CD4-positive, alpha-beta T cell treated with Interleukin-17A for 4 hours (primary cell): ENCODE measurements around the gene LGALS4.
"Not testable (repeated sequence)": the region's sequence is repeated elsewhere in the genome, so short reads cannot be mapped to it uniquely, and the experiment has no call there.

ENCODE experiments used
- DNase-seq: peaks from one replicate; pipeline ENCODE4 v3.0.0-alpha.2; 2020; ENCODE audit warnings: mixed read lengths

LGALS4 gene

GRCh38 chr19:38817081-38817480, 4.3 kb upstream of the LGALS4 start:
- DNase-seq: no peak

DNA sequence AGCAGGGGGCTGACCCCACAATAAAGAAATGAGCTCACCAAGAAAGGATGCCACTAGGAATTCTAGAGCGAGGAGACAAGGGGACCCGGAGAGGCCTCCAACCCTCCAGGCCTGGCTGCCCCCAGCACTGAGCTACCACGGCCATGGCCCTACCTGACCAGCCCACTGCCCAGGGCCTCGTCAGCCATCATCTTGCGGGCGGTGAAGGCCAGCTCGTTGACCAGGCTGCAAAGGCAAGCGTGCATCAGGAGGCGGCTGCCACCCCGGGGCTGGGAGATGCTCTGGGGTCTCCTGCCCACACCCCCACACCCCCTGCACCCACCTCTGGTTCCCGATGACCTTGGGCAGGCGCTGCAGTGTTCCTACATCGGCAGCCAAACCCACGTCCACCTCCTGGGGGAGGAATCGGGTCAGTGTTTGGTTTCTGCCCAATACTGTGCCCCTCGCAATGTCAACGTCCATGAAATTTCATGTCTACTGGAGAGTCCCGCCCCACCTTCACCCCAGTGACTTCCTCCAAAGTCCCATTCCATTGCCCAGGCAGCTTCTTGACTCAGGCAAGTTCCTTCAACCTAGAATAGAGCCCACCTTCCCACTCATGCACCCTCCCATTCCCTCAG, 3.5 kb upstream of the LGALS4 start:
- no peak for DNase-seq

- no peak for DNase-seq
These were observed 2.6 kb upstream of the LGALS4 start for GRCh38 chr19:38815059-38816001.

DNA sequence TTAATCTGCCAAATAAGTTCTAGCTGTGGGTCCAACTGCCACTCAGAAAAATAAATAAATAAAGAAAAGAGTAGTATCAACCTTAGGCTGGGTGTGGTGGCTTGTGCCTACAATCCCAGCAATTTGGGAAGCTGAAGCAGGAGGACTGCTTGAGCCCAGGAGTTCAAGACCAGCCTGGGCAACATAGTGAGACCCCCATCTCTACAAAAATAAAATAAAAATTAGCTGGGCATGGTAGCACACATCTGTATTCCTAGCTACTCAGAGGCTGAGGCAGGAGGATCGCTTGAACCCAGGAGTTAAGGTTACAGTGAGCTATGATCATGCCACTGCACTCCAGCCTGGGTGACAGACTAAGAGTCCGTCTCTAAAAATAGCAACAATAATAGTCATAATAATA, 1.2 kb upstream of the LGALS4 start:
- DNase-seq: not testable (repeated sequence)

DNA sequence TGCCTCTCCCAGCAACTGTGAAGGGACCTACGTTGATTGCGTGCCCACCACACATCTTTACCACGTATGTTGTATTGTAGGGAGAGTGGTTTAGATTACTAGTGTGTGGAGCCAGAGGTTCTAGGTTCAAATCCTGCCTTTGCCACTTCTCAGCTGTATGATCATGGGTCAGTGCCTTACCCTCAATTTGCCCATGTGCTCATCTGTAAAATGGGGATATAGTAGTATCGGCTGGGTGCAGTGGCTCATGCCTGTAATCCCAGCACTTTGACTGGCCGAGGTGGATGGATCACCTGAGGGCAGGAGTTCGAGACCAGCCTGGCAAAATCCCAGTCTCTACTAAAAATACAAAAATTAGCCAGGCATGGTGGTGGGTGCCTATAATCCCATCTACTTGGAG, 578 bp upstream of the LGALS4 start:
- no peak for DNase-seq

DNA sequence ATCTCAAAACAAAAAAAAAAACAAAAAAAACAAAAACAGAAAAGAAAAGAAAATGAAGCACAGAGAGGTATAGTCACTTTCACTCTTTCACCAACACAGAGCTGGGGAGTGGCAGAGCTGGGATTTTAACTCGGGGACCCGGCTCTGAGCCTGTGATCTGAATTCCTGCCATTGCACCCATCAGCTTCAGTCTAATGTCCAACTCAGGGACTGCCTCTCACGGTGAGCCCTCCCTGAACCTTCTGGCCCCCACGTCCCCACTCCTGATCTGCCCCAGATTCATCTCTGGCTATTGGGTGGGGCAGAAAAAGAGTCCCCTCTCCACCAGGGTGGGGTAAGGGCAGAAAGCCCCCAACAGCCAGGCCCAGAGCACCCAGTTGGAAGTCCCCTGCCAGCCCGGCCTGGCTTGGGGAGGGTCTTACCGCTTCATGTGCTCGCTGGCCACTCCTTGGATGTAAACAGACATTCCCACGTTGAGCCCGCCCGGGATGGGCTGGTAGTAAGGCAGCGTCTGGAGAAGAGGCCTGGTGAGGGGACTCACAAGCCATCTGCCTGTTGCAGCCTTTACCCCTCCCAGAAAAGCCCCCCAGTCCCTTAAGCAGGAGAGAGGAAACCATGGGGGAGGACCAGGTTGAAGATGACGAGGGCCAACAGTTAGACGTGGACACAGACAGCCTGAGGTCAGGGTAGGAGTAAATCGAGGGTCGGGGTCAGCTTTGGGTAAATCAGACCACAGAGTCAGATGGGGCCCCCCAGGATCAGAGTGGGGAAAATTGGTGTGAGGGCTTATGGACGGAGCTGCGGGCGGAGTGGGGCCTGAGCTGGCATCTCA, 520 bp downstream of the LGALS4 start:
- no peak for DNase-seq

DNA sequence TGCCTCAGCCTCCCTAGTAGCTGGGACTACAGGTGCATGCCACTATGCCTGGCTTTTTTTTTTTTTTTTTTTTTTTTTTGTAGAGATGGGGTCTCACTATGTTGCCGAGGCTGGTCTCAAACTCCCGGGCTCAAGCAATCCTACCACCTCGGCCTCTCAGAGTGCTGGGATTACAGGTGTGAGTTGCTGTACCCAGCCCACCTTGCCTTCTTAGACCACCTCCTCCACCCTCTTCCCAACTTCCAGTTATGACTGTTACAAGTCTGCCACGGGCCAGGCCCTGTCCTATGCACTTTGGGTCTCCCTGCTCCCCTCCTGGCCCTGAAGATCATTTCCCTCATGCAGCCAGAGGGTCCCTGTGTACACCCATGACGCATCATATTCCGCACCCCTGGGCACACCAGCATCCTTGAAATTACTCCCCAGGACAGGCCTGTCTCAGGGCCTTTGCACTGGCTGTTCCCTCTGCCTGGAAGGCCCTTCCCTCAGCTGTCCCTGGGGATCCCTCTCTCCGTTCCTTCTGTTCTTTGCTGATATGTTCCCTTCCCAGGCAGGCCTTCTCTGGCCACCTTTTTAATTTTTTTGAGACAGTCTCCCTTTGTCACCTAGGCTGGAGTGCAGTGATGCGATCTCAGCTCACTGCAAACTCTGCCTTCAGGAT, 3.0 kb downstream of the LGALS4 start:
- DNase-seq: no peak

DNA sequence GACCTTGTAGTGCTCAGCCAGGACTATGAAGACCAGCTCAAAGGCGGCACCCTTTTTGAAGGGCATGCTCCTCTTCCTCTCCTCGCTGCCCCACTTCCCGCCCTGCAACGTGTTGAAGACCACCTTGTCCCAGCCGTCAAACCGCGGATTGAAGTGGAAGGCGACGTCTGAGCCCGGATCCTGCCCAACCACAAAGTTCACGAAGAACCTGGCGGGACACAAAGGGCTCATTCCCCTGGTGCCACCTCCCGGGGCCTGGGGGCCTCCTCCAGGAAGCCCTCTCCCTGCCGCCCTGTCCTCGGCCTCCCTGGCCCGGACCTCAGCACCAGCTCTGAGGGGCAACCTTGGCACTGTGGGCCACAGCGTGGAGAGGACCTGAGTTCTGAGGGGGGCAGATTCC, 4.0 kb downstream of the LGALS4 start:
- DNase-seq: no peak

DNA sequence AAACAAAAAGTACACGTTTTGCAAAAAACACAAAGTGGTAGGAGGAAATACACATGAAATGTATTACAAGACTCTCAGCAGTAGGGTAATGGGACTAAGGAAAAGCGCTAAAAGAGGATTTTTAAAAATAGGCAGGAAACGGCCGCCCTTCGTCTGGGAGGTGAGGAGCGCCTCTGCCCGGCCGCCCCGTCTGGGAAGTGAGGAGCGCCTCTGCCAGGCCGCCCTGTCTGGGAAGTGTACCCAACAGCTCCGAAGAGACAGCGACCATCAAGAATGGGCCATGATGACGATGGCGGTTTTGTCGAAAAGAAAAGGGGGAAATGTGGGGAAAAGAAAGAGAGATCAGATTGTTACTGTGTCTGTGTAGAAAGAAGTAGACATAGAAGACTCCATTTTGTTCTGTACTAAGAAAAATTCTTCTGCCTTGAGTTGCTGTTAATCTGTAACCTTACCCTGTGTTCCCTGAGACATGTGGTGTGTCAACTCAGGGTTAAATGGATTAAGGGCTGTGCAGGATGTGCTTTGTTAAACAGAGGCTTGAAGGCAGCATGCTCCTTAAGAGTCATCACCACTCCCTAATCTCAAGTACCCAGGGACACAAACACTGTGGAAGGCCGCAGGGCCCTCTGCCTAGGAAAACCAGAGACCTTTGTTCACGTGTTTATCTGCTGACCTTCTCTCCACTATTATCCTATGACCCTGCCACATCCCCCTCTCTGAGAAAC, 5.2 kb downstream of the LGALS4 start:
- DNase-seq: not testable (repeated sequence)

GRCh38 chr19:38806371-38806770, 6.4 kb downstream of the LGALS4 start:
- DNase-seq: no peak

GRCh38 chr19:38805180-38805579, 7.6 kb downstream of the LGALS4 start:
- no peak for DNase-seq

DNA sequence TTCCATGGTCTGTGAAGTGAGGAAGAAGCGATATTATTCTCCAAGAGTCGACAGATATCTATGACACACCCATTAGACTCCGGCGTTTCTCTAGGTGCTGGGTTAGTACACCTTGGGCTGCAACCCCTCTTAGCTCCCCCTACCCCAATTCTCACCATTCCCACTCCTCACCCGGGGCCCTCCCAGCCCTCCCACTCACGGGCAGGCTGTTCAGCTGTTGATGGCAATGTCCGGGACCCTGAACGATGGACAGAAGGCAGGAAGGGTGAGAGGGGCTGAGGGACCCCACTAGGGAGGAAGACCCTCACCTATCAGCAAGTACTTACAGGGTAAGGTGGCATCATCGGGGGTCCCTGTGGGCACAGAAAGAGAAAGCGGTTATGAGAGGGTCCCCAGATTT, 9.2 kb downstream of the LGALS4 start:
- no peak for DNase-seq

DNA sequence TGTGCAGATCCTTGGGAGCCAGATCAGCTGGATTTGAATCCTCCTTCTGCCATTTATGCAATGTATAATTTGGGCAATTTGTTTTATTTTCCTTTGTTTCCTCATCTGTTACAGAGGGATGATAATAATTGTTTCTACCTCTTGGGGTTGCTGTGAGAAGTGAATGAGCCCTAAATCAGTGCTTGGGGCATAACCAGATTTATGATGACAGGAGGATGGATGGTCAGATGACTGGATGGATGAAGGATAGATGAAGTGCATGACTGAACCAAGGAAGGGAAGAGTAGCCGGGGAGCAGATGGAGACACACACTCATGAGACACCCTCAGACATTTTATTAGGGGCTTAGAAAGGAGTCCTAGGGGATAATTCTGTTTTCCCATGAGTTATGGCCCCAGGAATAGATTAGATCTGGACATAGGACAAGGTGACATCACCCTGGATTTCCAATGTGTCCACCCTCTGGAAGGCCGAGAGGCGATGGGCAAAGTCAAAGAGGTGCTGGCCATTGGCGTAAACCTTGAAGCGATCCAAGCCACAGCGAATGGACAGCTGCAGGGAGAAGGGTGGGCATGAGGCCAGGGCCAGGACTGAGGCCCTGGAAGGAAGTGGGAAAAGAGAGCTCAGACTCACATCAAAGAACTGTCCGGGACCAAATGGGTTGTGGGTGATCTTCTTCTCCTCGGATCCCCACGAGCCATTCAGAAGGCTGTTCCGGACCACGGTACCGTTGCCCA, 11.2 kb downstream of the LGALS4 start:
- no peak for DNase-seq

- DNase-seq: no peak
These were observed 12.0 kb downstream of the LGALS4 start for GRCh38 chr19:38800577-38801347.

- no peak for DNase-seq
These were observed 13.6 kb downstream of the LGALS4 start for GRCh38 chr19:38799104-38799503.

DNA sequence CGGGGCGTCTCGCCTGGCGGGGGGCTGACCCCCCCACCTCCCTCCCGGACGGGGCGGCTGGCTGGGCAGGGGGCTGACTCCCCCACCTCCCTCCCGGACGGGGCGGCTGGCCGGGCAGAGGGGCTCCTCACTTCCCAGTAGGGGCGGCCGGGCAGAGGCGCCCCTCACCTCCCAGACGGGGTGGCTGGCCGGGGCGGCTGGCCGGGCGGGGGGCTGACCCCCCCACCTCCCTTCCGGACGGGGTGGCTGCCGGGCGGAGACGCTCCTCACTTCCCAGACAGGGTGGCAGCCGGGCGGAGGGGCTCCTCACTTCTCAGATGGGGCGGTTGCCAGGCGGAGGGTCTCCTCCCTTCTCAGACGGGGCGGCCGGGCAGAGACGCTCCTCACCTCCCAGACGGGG, 15.0 kb downstream of the LGALS4 start:
- DNase-seq: not testable (repeated sequence)

- no peak for DNase-seq
These were observed 16.6 kb downstream of the LGALS4 start for GRCh38 chr19:38796154-38796553.

- DNase-seq: no peak
These were observed 17.2 kb downstream of the LGALS4 start for GRCh38 chr19:38795549-38795948.

GRCh38 chr19:38793671-38794070, 19.1 kb downstream of the LGALS4 start:
- DNase-seq: no peak

DNA sequence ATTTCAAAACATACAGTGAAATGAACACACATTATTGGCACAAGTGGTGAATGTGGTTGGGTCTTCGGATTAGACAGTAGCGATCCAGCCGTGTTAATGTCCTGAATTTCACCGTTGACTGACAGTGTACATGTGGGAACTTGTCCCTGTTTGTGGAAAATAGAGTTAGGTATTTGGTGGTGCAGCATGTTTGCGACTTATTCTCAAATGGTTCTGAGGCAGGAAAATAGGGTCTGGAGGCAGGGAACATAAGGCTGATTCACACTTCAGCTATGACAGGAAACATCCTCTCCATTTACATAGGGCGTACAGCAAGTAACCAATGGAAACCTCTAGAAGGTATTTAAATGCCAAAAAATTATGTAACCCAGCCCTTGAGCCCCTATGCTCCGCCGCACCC, 19.6 kb downstream of the LGALS4 start:
- DNase-seq: no peak
